ENCODE data around the gene LBHD2. TPM values are rescaled to one million over a fixed set of nuclear protein-coding genes. Genes with fewer than 3 reads are reported as not detected.
A peak's percentile ranks its signal among the peaks of the same experiment; 100 is the strongest.

The LBHD2 gene
- total and polyA plus RNA-seq, 8 donors = not detected

DNA sequence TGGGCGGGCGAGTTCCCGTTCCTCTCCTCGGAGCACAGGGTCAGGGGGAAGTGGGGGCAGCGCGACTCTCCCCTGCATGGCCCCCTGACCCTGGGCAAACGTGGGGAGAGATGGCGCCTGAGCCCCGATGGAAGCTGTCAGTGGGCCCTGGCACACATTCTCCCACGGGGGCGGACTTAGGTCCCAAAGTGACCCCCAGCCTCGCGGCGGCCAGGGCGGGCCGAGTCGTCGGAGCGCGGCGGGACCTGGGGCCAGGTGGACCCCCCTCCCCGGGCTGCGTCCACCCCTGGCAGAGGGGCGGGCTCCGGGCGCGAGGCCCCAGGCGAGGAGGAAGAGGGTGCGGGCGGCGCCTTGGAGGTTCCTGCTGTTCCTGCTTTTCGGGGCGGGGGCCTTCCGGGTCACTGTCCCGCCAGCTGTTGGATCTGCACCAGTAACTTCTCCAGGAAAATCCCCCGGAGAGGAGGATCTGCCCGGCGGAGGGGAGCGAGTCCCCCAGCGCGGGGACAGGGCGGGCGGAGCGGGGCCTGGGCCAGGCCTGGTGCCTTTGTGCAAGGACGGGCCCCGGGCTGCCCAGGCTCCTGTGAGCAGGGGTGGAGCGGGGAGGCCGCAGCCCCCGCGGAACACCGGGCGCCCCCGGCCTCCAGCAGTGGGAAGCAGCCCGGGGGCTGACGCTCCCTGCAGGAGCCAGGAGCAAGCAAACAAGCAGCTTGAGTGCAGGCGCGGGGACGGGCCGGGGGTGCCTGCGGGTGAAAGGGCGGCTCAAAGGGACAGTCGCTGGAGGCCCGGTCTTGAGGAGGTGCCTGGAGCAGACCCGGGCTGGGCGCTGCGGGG, 54.5 kb downstream of the LBHD2 start:
- peak in 1 of 2 donors; percentile 56 for DNase-seq
- WGBS, 5 donors = 37 to 48% (median 41%) methylated on average over 24 to 66 of the region's 66 CpGs
- Histone ChIP-seq H3K4me1 (peaks cover 0 to 34% (median 21%) of the 10 kb centered on the region in 4 donors), H3K27me3 (peaks cover 0 to 28% (median 6%) of the 10 kb centered on the region in 3 donors), H3K36me3 (peaks cover 4 to 35% (median 28%) of the 10 kb centered on the region in 4 donors), H3K27ac (peak overlapping the region in 2 of 5 donors; percentile 10 to 46), H3K4me3 (peak overlapping the region in 2 of 4 donors; percentile 9 to 19), H3K9me3 (no peaks in the 10 kb centered on the region)
- intact Hi-C loops (cut with DNase I; ENCODE audit: low total_unique reads) = no loop called here
- TF ChIP-seq POLR2AphosphoS5 (IDR thresholded peaks at IDR 0.05) = no peak

DNA sequence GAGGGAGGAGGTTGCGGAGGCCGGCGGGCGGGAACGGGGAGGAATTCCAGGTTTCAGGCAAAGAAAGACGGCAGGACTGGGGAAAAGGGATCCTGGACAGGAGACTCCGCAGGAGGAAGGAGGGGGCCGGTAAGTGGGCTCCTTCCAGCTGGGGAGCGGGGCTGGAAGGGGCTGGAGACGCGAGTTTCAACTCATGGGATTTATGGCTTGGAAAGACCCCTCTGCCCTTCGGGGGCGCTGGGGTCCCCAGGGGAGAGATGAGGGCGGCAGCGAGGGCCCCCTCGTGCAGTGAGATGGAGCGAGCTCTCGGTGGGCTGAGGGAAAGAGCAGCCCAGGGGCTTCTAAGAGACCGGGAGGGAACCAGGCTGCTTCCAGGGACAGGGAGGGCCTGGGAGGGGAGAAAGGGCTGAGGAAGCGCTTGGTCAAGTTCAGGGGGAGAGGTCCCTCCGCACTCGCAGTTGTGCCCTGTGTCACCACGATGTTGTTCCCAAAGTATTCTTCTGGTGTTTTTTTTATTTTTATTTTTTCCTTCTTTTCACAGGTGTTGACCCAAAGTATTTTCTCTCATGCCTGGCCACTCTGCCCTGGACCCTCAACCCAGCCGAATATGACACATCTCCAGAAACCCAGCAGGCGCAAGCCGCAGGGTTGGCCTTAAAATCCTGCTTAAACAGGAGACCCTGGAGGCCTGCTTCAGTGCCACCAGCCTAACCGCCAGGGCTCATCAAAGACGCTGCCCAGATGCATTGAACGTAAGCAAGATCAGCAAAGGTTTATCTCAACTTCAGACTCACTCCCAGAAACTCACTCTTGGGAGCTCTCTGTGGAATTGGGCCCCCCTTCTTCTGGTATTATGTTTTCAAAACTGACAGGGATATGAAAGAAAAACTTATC, 55.4 kb downstream of the LBHD2 start:
- no peak for DNase-seq
- TF ChIP-seq POLR2AphosphoS5 (IDR thresholded peaks at IDR 0.05) = no peak
- TF ChIP-seq POLR2A (IDR thresholded peaks at IDR 0.05) = no peak
- TF ChIP-seq, protein P1, sequence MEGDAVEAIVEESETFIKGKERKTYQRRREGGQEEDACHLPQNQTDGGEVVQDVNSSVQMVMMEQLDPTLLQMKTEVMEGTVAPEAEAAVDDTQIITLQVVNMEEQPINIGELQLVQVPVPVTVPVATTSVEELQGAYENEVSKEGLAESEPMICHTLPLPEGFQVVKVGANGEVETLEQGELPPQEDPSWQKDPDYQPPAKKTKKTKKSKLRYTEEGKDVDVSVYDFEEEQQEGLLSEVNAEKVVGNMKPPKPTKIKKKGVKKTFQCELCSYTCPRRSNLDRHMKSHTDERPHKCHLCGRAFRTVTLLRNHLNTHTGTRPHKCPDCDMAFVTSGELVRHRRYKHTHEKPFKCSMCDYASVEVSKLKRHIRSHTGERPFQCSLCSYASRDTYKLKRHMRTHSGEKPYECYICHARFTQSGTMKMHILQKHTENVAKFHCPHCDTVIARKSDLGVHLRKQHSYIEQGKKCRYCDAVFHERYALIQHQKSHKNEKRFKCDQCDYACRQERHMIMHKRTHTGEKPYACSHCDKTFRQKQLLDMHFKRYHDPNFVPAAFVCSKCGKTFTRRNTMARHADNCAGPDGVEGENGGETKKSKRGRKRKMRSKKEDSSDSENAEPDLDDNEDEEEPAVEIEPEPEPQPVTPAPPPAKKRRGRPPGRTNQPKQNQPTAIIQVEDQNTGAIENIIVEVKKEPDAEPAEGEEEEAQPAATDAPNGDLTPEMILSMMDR (IDR thresholded peaks at IDR 0.05) = no peak
- TF ChIP-seq EP300 (IDR thresholded peaks at IDR 0.05) = no peak
- peaks cover 0 to 34% (median 21%) of the 10 kb centered on the region in 4 donors for H3K4me1 ChIP-seq
- peak overlapping the region in 2 of 4 donors; percentile 9 to 19 for H3K4me3 ChIP-seq
- peaks cover 0 to 28% (median 6%) of the 10 kb centered on the region in 3 donors for H3K27me3 ChIP-seq
- 55 to 63% (median 59%) methylated on average over 29 of the region's 29 CpGs for WGBS, 5 donors
- peak overlapping the region in 1 of 5 donors; percentile 46 for H3K27ac ChIP-seq
- peaks cover 4 to 27% (median 19%) of the 10 kb centered on the region in 4 donors for H3K36me3 ChIP-seq
- intact Hi-C loops (cut with DNase I; ENCODE audit: low total_unique reads) = no loop called here
- no peaks in the 10 kb centered on the region for H3K9me3 ChIP-seq

Other genes starting within 250 kb of the LBHD2 start
- gene AMN, start 161.5 kb upstream of the LBHD2 start, total RNA-seq = 100 to 1,000 TPM in 2 of 5 donors, 10 to 100 TPM in 1, 1 to 10 TPM in 2; 1.3 to 781 (median 21.7) TPM
- gene AMN, start 161.5 kb upstream of the LBHD2 start, polyA plus RNA-seq = 10 to 100 TPM in 2 of 3 donors, 1 to 10 TPM in 1; 3.2 to 14.7 (median 12.8) TPM
- 100 to 1,000 TPM in 4 of 5 donors, 10 to 100 TPM in 1; 85.2 to 400 (median 191) TPM for gene CDC42BPB, start 26.7 kb upstream of the LBHD2 start, total RNA-seq
- gene CDC42BPB, start 26.7 kb upstream of the LBHD2 start, polyA plus RNA-seq = 10 to 100 TPM; 16.3 to 23.7 (median 20.6) TPM
- gene EXOC3L4, start 10.5 kb downstream of the LBHD2 start, total RNA-seq = 10 to 100 TPM in 3 of 5 donors, 1 to 10 TPM in 2; 1.3 to 82.8 (median 38.5) TPM
- gene EXOC3L4, start 10.5 kb downstream of the LBHD2 start, polyA plus RNA-seq = 10 to 100 TPM in 2 of 3 donors, 1 to 10 TPM in 1; 9.9 to 21.6 (median 10.8) TPM
- 100 to 1,000 TPM in 2 of 5 donors, 10 to 100 TPM in 3; 30.7 to 279 (median 48.7) TPM for gene TNFAIP2, start 39.3 kb downstream of the LBHD2 start, total RNA-seq
- gene TNFAIP2, start 39.3 kb downstream of the LBHD2 start, polyA plus RNA-seq = 100 to 1,000 TPM in 1 of 3 donors, 10 to 100 TPM in 2; 63.8 to 211 (median 82.2) TPM